Keratinocyte (primary cell): ENCODE data around the gene DNAJC9. TPM values are rescaled to one million over a fixed set of nuclear protein-coding genes. Genes with fewer than 3 reads are reported as not detected.

Experiments used
- DNase-seq: peaks from one replicate; pipeline ENCODE4 v3.0.0-alpha.2; 2011; ENCODE audit warnings: low read depth, missing footprints, low spot score
- FAIRE-seq: peaks from 2 replicates; lab custom pipeline; 2011; peaks lifted over from hg19 to GRCh38; lab: Jason Lieb, UNC
- H2AFZ ChIP-seq: 2 replicates; pipeline ENCODE4 v1.6.0; 2012; ENCODE audit warnings: low read length, control low read depth, inconsistent platforms; ENCODE audit not compliant: control insufficient read depth
- H3K27ac ChIP-seq: 2 replicates; pipeline ENCODE4 v1.5.1; 2011; ENCODE audit warnings: low read length; ENCODE audit not compliant: control insufficient read depth, insufficient read depth
- H3K27me3 ChIP-seq: 3 replicates; pipeline ENCODE4 v1.6.0; 2011; ENCODE audit warnings: low read length; ENCODE audit not compliant: control insufficient read depth, insufficient read depth; ENCODE audit errors: extremely low read depth
- H3K36me3 ChIP-seq, 2 experiments: 2 replicates in 1 of 2; 3 replicates in 1 of 2; pipeline ENCODE4 v1.5.1; 2011; ENCODE audit warnings: low read length in 2 of 2, mild to moderate bottlenecking in 1 of 2; ENCODE audit not compliant: control insufficient read depth in 2 of 2, insufficient read depth in 2 of 2; ENCODE audit errors: extremely low read depth in 1 of 2
- H3K4me1 ChIP-seq: 3 replicates; pipeline ENCODE4 v1.5.1; 2011; ENCODE audit warnings: low read length; ENCODE audit not compliant: control insufficient read depth, insufficient read depth; ENCODE audit errors: extremely low read depth
- H3K4me2 ChIP-seq: 3 replicates; pipeline ENCODE4 v1.6.0; 2011; ENCODE audit warnings: low read depth, low read length; ENCODE audit not compliant: control insufficient read depth, insufficient read depth; ENCODE audit errors: extremely low read depth
- H3K4me3 ChIP-seq, 3 experiments: fragments of 200-600 bp in 1 of 3; sonication (generic) in 1 of 3; 2 replicates in 2 of 3; 3 replicates in 1 of 3; pipeline ENCODE4 v1.5.1; 2011 to 2016; ENCODE audit warnings: low read length in 3 of 3, mild to moderate bottlenecking in 3 of 3, control low read depth in 2 of 3, inconsistent platforms in 1 of 3, low read depth in 1 of 3, mixed read lengths in 1 of 3, mixed run types in 1 of 3, moderate library complexity in 1 of 3; ENCODE audit not compliant: control insufficient read depth in 2 of 3, insufficient read depth in 2 of 3; ENCODE audit errors: extremely low read depth in 1 of 3
- H3K79me2 ChIP-seq: 2 replicates; pipeline ENCODE4 v1.6.0; 2012; ENCODE audit warnings: low read length; ENCODE audit not compliant: control insufficient read depth, insufficient read depth
- H3K9ac ChIP-seq: 3 replicates; pipeline ENCODE4 v1.6.0; 2011; ENCODE audit warnings: low read length; ENCODE audit not compliant: control insufficient read depth, insufficient read depth; ENCODE audit errors: extremely low read depth
- H3K9me1 ChIP-seq: 3 replicates; pipeline ENCODE4 v1.6.0; 2011; ENCODE audit warnings: low read length; ENCODE audit not compliant: control insufficient read depth, insufficient read depth; ENCODE audit errors: extremely low read depth
- H3K9me3 ChIP-seq: 2 replicates; pipeline ENCODE4 v1.5.1; 2012; ENCODE audit warnings: low read depth, low read length; ENCODE audit not compliant: control insufficient read depth
- H4K20me1 ChIP-seq: 3 replicates; pipeline ENCODE4 v1.6.0; 2011; ENCODE audit warnings: low read length; ENCODE audit not compliant: control insufficient read depth, insufficient read depth; ENCODE audit errors: extremely low read depth
- CTCF ChIP-seq, 3 experiments: IDR thresholded peaks in 1 of 3; conservative IDR thresholded peaks in 1 of 3; optimal IDR thresholded peaks in 1 of 3; 2 replicates in 2 of 3; 3 replicates in 1 of 3; pipeline versions ENCODE3 to v1.5.1; 2011; ENCODE audit warnings: low read length in 3 of 3, mild to moderate bottlenecking in 3 of 3, moderate library complexity in 2 of 3, control low read depth in 1 of 3, inconsistent platforms in 1 of 3; ENCODE audit not compliant: insufficient read depth in 2 of 3; ENCODE audit errors: extremely low read depth in 1 of 3
- EZH2 ChIP-seq: IDR thresholded peaks from one replicate; pipeline ENCODE4 v1.6.1; 2012; ENCODE audit warnings: inconsistent platforms, mild to moderate bottlenecking, low read length, moderate library complexity
- dilution Hi-C: fragments of 300-500 bp; cut with MboI; formaldehyde crosslinking; loops from one replicate; pipeline ENCODE4 v1.7.0; 2020; ENCODE audit warnings: low sequenced_read_pairs; ENCODE audit not compliant: extremely low pct_ligation_motif_present
- polyA plus RNA-seq, 5 experiments: library from polyadenylated mRNA; depleted of rRNA in 3 of 5; stranded (reverse) in 3 of 5; stranded (forward) in 1 of 5; unstranded in 1 of 5; fragments of >200 nt; gene quantifications; 1 replicate in 1 of 5; 2 replicates in 3 of 5; 3 replicates in 1 of 5; pipeline versions ENCODE4 v1.2.1 to v1.2.3, GENCODE V29; 2011 to 2012; ENCODE audit warnings: missing spikeins in 2 of 5, low read depth in 1 of 5, low replicate concordance in 1 of 5

DNAJC9 gene
- polyA plus RNA-seq, 1 donor (not counting 4 experiments of a cell fraction or from before 2014, with no cell fraction given) = 23.3 TPM

- peaks cover 49% of the 10 kb centered on the region for H3K79me2 ChIP-seq
- H3K9me3 ChIP-seq = no peaks in the 10 kb centered on the region
- no peak for TF ChIP-seq EZH2
- no peak for TF ChIP-seq CTCF (optimal IDR thresholded peaks at IDR 0.05 in 1 of 3, IDR thresholded peaks at IDR 0.05 in 1 of 3, conservative IDR thresholded peaks at IDR 0.05 in 1 of 3; ENCODE audit: extremely low read depth in 1 of 3, insufficient read depth in 2 of 3, low read length in 3 of 3)
- H4K20me1 ChIP-seq = no peaks in the 10 kb centered on the region
- peak overlapping the region; percentile 94 for H3K27ac ChIP-seq
- H2AFZ ChIP-seq = peak overlapping the region; percentile 86
- H3K4me1 ChIP-seq = peaks cover 21% of the 10 kb centered on the region
- dilution Hi-C loops = loop anchor here (25.0 kb wide), 1 partner anchor 135 kb away; no protein-coding TSS in a partner anchor
- H3K36me3 ChIP-seq = peaks cover 6 to 27% of the 10 kb centered on the region in 2 experiments
- no peaks in the 10 kb centered on the region for H3K9me1 ChIP-seq
- FAIRE-seq = no peak
- no peak for DNase-seq
- H3K4me2 ChIP-seq = peak overlapping the region; percentile 77
- no peaks in the 10 kb centered on the region for H3K27me3 ChIP-seq
- H3K9ac ChIP-seq = peak overlapping the region; percentile 94
- H3K4me3 ChIP-seq = peak overlapping the region; percentile 68 to 89 (median 72)
Observed at GRCh38 chr10:73251683-73252444, 4.8 kb upstream of the DNAJC9 start.

GRCh38 chr10:73248259-73248724 is 1.2 kb upstream of the DNAJC9 start:
- no peak for TF ChIP-seq CTCF (optimal IDR thresholded peaks at IDR 0.05 in 1 of 3, IDR thresholded peaks at IDR 0.05 in 1 of 3, conservative IDR thresholded peaks at IDR 0.05 in 1 of 3; ENCODE audit: extremely low read depth in 1 of 3, insufficient read depth in 2 of 3, low read length in 3 of 3)
- TF ChIP-seq EZH2 = no peak
- FAIRE-seq = no peak
- no peaks in the 10 kb centered on the region for H3K9me1 ChIP-seq
- H3K36me3 ChIP-seq = peaks cover 11 to 38% of the 10 kb centered on the region in 2 experiments
- no peaks in the 10 kb centered on the region for H3K9me3 ChIP-seq
- H3K4me3 ChIP-seq = no peak overlapping the region
- H3K4me1 ChIP-seq = peaks cover 34% of the 10 kb centered on the region
- H2AFZ ChIP-seq = no peak overlapping the region
- peak overlapping the region; percentile 96 for H3K4me2 ChIP-seq
- no peak overlapping the region for H3K9ac ChIP-seq
- no peaks in the 10 kb centered on the region for H3K27me3 ChIP-seq
- H4K20me1 ChIP-seq = no peaks in the 10 kb centered on the region
- peak overlapping the region; percentile 74 for H3K27ac ChIP-seq
- H3K79me2 ChIP-seq = peaks cover 67% of the 10 kb centered on the region
- no peak for DNase-seq
- dilution Hi-C loops = no loop called here
